ENCODE measurements around the gene CCN2.

Gene CCN2

DNA sequence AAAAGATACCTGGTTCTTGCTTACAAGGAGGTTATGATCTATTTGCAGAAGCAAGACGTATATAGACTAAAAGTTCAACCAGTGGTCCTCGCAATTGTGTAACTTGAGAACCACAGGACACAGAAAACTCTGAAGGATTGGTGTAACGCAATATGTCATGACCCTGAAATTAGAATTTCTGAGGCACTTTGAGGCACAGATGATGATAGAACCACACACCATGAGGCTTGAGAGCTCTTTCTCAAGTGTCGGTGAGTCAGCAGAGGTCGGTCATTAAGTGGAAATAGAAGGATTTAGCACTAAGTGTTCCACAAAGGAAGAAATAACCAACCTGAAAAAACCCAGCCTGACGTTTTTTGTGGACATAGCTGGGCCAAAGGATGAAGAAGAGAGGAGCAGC is 15.3 kb upstream of the CCN2 start:
- DNase-seq, result no peak

DNA sequence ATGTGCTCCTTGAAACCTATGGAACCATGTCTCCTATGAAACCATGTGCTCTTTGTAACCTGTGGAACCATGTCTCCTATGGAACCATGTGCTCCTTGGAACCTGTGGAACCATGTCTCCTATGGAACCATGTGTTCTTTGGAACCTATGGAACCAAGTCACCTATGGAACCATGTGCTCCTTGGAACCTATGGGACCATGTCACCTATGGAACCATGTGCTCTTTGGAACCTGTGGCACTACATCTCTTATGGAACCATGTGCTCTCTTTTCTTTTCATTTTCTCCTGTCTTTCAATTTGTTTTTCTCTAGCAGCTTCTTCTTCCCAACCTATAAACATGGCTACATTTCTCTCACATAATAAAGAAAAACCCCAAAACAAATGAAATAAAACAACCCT is 11.9 kb upstream of the CCN2 start:
- no peak for DNase-seq

DNA sequence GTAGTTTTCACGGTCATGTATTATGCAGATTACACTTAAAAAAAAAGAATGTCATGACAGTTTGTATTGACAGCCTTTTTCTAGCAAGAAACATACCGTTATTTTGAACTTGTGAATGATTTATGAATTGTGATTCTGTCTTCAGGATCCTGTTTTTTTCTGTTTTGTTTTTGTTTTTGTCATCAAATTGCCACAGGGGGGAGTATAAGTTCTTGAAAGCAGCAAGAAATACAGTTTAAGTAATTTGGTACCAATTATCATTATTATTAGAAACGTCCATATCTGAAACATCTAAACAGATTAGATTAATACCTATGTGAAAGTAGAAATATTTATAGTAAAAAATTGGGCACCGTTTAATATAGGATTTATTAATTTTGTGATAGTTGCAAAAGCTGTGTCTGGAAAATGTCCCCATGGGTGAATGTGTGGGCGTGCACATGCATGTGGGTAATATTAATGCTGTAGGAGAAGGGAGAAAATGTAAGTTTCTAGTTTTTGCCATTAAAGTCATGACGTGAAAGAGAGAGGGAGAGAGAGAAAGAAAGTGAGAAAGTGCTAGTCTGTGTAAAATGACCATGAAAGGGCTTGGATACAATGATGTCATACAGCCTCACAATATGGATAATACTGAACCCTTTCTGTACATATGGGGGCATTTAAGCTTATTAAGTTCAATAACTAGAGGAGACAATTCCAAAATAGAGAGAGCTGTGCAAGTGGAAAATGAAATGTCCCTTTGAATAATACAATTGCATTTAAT is 9.4 kb upstream of the CCN2 start:
- DNase-seq, result no peak

GRCh38 chr6:131958542-131959470 is 7.6 kb upstream of the CCN2 start:
- DNase-seq, result no peak

GRCh38 chr6:131958095-131958494 is 6.9 kb upstream of the CCN2 start:
- no peak for DNase-seq

DNA sequence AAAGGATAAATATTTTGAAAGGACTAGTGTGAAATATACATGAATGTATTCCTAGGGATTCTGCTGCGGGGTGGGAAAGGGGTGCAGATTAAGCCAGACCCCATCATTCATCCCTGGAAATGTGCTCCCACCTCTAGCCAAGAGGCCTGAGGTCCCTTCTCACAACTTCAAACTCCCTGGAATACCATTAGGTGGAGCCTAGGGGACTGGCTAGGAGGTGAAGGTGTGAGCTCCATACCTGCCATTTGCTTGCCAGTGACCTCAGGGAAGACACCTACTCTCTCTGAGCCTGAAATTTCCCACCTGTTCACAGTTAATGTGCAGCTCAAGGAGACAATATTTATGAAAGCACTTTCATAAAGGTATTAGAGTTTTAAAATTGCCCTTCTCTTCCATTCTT is 4.7 kb upstream of the CCN2 start:
- no peak for DNase-seq

GRCh38 chr6:131955192-131955591 is 4.0 kb upstream of the CCN2 start:
- no peak for DNase-seq

DNA sequence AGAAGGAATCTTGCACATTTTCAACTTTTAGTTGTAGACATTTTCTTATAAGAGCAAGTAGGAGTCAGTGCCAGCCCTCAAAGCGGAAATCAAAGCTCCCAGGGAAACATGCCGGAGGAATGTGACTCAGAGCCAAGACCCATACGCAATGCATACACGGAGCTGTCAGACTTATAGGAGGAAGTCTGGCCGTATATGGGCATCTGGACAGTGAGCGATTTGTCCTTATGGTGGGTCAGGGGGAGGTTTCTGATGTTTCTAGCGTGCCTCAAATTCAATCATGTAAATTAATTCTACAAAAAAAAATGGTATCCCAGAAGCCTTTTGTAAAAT is 3.6 kb upstream of the CCN2 start:
- DNase-seq, result no peak

DNA sequence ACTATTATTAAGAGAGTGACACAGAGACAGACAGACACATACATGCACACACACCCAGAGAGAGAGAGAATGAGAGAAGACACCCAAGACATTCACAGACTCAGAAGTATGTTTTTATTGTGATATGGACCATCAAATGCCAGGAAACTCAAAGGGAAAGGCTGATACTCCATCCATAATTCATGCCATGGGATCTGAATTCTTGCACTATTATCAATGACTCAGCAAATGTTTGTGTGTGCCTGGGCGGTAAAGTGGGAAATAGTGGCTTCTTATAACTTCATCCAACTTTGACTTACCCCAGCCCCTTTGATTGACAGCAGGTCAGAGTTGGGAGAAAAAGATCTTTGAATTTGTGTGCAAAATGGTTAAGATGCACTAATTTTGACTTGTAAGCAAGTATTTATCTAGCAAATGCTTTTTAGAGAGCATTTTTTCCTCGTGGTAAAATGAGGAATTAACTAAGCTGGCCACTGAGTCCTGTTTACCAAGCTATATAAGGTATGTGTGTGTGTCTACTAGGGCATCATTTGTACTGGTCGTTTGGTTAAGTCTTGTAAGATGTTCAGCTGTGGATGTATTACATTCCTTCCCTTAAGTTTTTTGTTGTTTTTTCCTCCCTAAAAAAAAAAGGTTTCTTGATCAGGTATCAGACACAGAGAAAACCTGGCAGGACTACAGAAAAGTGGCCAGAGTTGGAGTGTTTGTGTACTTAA is 3.0 kb upstream of the CCN2 start:
- DNase-seq, result no peak

- no peak for DNase-seq
Observed at GRCh38 chr6:131952886-131953509, 1.8 kb upstream of the CCN2 start.

DNA sequence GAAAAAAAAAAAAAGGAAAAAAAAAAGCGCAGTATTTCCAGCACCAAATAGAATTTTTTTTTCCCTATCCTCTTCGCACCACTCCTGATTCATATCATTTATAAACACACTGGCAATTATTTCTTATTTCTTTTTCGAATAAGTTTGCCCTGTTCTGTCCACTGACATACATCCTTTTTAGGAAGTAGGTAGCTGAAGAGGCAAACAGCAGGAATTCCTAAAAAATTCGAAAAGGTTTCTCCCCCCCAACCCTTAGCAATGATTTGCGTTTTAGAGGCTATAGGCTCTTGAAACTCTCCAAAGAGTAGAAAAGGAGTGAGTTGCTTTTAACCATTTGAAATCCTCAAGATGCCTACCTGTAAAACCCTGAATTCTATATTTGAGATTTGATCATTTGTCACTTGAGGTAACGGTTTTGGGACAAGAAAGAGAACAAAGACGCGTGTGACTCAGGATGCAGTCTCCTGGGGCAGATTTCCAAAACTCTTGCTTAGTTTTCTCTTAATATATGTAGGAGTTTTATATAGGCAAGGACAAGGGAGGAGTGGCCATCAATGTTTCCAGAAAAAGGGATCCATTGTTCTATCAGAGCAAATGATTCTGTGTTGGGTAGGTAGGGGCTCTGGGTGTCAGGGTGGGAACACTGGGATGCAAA is 531 bp upstream of the CCN2 start:
- no peak for DNase-seq

- peak; percentile 41 to 73 for DNase-seq
Observed at GRCh38 chr6:131949909-131950766, 1.0 kb downstream of the CCN2 start.

DNA sequence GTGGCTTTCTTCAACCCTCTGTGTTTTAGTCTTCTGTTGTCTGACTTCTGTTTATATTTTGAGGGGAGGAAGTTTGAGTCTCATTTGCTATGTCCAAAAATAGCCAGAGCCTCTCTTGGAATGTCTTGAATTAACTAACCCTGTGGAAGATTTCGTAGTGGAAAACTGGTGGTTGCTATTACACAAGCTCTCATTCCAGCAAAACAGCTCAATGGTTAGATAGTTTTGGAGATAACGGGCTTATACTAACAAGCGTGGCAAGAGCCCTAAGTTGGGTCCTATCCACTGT is 1.6 kb downstream of the CCN2 start:
- no peak for DNase-seq

DNA sequence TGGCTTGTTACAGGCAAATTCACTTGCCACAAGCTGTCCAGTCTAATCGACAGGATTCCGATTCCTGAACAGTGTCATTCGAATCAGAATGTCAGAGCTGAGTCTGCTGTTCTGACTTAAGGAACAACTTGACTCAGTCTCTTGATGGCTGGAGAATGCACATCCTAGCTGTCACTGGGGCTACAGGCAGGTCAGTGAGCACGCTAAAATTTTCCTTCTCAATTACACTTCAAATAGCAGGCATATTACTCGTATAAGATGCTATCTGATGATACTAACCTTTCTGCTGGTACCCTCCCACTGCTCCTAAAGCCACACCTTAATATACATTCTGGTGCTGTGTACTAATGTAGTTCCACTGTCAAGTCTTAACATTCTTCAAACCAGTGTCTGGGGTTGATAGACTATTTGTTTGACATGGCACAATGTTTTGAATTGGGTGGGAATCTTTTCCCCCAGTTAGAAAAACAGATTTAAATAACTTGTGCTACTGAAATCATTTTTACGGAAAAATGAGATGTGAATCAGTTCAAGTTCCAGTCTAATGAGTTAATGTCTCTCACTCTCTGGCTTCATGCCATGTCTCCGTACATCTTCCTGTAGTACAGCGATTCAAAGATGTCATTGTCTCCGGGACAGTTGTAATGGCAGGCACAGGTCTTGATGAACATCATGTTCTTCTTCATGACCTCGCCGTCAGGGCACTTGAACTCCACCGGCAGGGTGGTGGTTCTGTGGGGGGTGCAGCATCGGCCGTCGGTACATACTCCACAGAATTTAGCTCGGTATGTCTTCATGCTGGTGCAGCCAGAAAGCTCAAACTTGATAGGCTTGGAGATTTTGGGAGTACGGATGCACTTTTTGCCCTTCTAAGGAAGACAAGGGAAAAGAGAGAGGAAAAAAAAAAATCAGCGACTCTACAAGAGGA is 2.2 kb downstream of the CCN2 start:
- no peak for DNase-seq

- DNase-seq, result no peak
Observed at GRCh38 chr6:131947986-131948661, 3.0 kb downstream of the CCN2 start.

DNA sequence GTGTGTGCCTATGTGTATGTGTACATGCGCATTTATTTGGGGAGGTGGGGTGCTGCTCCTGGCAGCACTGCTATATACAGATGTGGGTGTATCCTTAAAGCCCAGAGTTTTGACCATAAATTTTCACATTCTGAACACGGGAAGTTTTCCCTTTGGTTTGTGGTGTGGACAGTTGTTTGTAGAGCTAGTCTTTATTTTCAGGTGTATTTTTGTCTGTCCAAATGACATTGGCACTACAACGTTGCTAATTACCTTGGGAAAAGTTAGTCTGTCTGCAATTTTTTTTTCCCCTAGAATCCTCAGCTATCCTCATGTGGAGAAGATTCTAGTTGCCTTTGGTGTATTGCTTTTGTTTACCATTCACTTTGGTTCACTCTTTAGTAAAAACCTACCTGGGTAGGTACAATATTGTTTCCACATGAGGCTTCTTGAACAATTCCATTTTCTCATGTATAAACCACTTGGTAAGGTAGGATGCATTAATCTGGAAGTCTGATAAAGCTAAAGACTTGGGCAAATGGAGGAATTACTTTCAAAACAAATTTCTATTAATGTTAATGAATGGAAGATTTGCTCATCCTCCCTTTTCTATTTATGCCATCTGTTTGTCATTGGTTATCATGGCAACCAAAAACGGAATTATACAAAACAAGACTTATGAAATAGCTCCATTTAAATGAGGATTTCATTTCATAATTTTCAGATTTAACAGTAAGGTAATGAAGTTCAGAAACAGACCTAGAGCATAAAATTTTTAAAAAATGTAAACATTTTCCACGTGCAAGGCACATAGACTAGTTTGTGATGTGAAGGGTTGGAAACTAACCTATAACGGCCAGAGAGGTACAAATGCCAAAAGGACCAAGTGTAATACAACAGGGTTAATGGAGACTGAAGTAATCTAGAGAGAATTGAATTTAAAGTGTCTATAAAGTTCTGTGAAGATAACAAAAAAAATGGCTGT is 3.9 kb downstream of the CCN2 start:
- no peak for DNase-seq

DNA sequence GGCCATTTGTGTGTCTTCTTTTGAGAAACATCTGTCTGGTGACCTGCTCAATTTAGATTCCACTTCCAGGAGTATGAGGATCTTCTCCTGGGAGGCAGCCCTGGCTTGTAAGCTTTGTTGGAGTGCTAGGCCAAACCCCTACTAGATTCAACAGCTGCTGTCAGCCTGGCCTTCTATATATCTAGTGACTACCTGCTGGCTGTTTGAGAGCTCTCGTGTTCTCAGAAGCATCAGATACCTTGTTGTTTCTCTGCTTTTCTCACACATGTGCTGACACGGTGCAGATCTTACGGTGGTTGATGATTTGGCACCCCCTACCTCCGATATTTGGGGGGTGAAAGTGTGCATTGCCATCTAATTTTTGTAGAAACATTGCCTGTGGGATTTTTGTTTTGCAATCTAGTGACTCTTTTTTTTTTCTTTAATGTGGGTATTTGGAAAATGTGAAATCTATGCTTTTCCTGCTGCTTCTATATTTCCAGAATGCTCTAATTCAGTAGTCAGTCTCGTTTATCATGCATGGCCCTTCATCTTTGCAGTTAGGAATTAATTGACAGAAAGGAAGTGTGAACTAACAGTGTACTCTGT is 4.7 kb downstream of the CCN2 start:
- no peak for DNase-seq

GRCh38 chr6:131945971-131946370 is 5.2 kb downstream of the CCN2 start:
- DNase-seq, result no peak
